ENCODE data around the gene PGAP6. TPM values are rescaled to one million over a fixed set of nuclear protein-coding genes. Genes with fewer than 3 reads are reported as not detected.

The PGAP6 gene
- polyA plus RNA-seq, 2 of the 4 experiments (the other 2 are of a cell fraction) = 25.9 to 38.1 TPM

DNA sequence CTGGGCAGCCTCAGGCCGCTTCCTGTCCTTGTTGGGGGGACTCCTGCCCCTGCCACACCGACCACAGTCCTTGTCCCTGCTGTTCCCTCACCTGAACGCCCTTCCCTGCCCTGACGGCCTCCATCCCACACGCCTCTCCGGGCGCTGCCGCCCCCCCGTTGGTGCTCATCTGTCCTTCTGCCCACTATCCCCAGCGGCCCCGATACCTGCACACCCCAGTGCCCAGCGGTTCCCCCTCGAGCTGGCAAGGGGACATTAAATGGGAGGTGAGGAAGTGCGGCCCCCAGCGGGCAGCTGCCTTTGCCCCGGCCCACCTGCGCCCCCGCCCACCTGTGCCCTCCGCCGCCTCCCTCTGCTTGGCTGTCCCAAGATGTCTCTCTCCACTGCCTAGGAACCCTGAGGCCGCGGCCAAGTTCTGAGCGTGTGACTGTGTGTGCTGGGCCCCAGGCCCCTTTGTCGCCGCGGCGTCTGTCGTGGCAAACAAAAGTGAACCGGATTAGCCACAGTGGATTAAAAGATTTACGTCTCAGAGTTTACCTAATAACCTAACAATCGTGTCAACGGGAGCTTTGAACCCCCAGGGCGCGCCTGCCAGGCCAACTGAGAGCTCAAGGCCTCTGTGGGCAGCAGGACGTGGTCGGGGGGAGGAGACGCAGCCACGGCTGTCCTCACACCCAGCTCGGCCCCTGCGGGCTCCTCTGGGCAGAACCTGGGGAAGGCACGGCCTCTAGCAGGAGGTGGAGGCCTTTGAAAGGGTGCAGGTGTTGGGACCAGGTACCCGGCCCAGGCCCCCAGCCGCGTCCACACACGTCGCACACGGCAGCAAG is 21.7 kb downstream of the PGAP6 start:
- H3K4me2 ChIP-seq = no peak overlapping the region
- ATAC-seq = no peak
- H3K4me1 ChIP-seq = peaks cover 7% of the 10 kb centered on the region; the same call in 2 of the 3 replicates
- POLR2A ChIA-PET = no interaction called here
- DNase-seq (ENCODE audit: low read depth in 1 of 2, low spot score in 1 of 2) = no peak
- TF ChIP-seq ATOH8 (CRISPR knock-in tag; IDR thresholded peaks at IDR 0.05; ENCODE audit: low read depth) (no peak), FOXS1 (CRISPR knock-in tag; IDR thresholded peaks at IDR 0.05) (no peak), HOXA7 (CRISPR knock-in tag; IDR thresholded peaks at IDR 0.05) (no peak), CHD4 (IDR thresholded peaks at IDR 0.05; ENCODE audit: borderline replicate concordance) (no peak), TFCP2L1 (CRISPR knock-in tag; IDR thresholded peaks at IDR 0.05) (no peak), CHD2 (IDR thresholded peaks at IDR 0.05; ENCODE audit: low read length, partially characterized antibody) (no peak), MAFK (IDR thresholded peaks at IDR 0.05; ENCODE audit: partially characterized antibody) (no peak), SREBF2 (IDR thresholded peaks at IDR 0.05) (no peak), ZC3H11A (IDR thresholded peaks at IDR 0.05) (no peak), ZSCAN20 (CRISPR knock-in tag; IDR thresholded peaks at IDR 0.05) (no peak), MYC (IDR thresholded peaks at IDR 0.05; ENCODE audit: borderline replicate concordance, low read length) (no peak), TP53 (CRISPR knock-in tag; IDR thresholded peaks at IDR 0.05) (no peak), CBX8 (IDR thresholded peaks at IDR 0.05) (no peak), JUN (IDR thresholded peaks at IDR 0.05) (no peak), EP300 (IDR thresholded peaks at IDR 0.05) (no peak), RARB (CRISPR knock-in tag; IDR thresholded peaks at IDR 0.05) (no peak)
- TF ChIP-seq, protein P1, sequence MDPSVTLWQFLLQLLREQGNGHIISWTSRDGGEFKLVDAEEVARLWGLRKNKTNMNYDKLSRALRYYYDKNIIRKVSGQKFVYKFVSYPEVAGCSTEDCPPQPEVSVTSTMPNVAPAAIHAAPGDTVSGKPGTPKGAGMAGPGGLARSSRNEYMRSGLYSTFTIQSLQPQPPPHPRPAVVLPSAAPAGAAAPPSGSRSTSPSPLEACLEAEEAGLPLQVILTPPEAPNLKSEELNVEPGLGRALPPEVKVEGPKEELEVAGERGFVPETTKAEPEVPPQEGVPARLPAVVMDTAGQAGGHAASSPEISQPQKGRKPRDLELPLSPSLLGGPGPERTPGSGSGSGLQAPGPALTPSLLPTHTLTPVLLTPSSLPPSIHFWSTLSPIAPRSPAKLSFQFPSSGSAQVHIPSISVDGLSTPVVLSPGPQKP (IDR thresholded peaks at IDR 0.05; ENCODE audit: low read depth, low read length) = no peak
- TF ChIP-seq, protein P2, sequence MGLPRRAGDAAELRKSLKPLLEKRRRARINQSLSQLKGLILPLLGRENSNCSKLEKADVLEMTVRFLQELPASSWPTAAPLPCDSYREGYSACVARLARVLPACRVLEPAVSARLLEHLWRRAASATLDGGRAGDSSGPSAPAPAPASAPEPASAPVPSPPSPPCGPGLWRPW (IDR thresholded peaks at IDR 0.05) = no peak
- WGBS (ENCODE audit: missing lambda C conversion rate) = 85% methylated on average over 41 of the region's 47 CpGs
- H3K27ac ChIP-seq = no peak overlapping the region
- no peaks in the 10 kb centered on the region for H3K9me3 ChIP-seq
- no peak overlapping the region for H3K4me3 ChIP-seq
- FAIRE-seq = no peak
- CTCF ChIA-PET = interaction anchor here (0.7 to 4.9 kb wide), 8 partner anchors 145 to 297 kb away, joined by 4 to 80 read pairs (median 28); partner anchors contain the start of genes HBQ1 and RHBDF1

DNA sequence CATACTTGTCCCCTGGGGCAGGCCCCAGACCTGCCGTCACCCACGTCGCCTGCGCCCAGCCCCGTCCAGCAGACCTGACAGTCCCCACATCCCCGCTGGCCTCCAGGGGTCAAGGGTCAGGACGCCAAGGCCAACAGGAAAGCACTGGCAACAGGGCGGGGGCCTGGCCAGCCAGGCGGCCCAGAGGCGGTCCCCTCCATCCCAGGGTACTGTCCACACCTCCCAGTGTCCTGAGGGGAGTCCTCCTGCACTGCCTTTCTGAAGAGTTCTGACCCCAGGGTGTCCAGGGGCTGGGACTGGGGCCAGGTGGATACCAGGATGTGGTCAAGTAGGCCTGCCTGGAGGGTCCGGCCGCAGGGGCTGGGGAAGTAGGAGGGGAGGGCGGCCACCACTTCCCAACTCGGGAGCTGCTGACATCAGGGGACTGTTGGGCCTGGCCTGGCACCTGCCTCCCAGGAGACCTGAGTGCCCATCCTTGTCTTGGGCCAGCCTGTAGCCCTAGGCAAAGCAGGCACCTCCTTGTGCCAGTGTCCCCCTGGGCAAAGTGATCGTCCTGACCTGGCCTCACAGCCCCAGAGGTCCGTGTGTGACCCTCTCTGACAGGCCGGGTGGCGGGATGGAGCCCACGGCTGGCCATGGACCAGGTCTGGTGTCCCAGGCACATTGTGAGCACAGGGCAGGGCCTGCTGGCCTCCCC is 22.6 kb downstream of the PGAP6 start:
- Histone ChIP-seq H3K4me2 (no peak overlapping the region), H3K27ac (no peak overlapping the region), H3K4me3 (no peak overlapping the region), H3K9me3 (no peaks in the 10 kb centered on the region), H3K4me1 (peaks cover 7% of the 10 kb centered on the region; the same call in 2 of the 3 replicates)
- CTCF ChIA-PET = interaction anchor here (1.3 to 4.9 kb wide), 3 partner anchors 252 to 293 kb away, joined by 4 to 62 read pairs (median 11); partner anchors contain the start of gene RHBDF1
- no peak for DNase-seq (ENCODE audit: low read depth in 1 of 2, low spot score in 1 of 2)
- no peak for ATAC-seq
- 80% methylated on average over 16 of the region's 19 CpGs for WGBS (ENCODE audit: missing lambda C conversion rate)
- POLR2A ChIA-PET = no interaction called here
- TF ChIP-seq ZNF302 (CRISPR knock-in tag; IDR thresholded peaks at IDR 0.05) = no peak
- no peak for TF ChIP-seq MAFK (IDR thresholded peaks at IDR 0.05; ENCODE audit: partially characterized antibody)
- no peak for TF ChIP-seq ZC3H11A (IDR thresholded peaks at IDR 0.05)
- no peak for TF ChIP-seq BHLHE40 (IDR thresholded peaks at IDR 0.05; ENCODE audit: low read depth, low read length)
- no peak for TF ChIP-seq FOXS1 (CRISPR knock-in tag; IDR thresholded peaks at IDR 0.05)
- no peak for TF ChIP-seq NFE2L2 (conservative IDR thresholded peaks at IDR 0.05; ENCODE audit: low read length)
- no peak for TF ChIP-seq EHF (CRISPR knock-in tag; IDR thresholded peaks at IDR 0.05)
- TF ChIP-seq, protein P3, sequence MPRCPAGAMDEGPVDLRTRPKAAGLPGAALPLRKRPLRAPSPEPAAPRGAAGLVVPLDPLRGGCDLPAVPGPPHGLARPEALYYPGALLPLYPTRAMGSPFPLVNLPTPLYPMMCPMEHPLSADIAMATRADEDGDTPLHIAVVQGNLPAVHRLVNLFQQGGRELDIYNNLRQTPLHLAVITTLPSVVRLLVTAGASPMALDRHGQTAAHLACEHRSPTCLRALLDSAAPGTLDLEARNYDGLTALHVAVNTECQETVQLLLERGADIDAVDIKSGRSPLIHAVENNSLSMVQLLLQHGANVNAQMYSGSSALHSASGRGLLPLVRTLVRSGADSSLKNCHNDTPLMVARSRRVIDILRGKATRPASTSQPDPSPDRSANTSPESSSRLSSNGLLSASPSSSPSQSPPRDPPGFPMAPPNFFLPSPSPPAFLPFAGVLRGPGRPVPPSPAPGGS (IDR thresholded peaks at IDR 0.05) = no peak
- no peak for TF ChIP-seq NR3C1 (IDR thresholded peaks at IDR 0.05)
- TF ChIP-seq, protein P2 (IDR thresholded peaks at IDR 0.05) = no peak
- TF ChIP-seq NPAS2 (CRISPR knock-in tag; IDR thresholded peaks at IDR 0.05; ENCODE audit: borderline replicate concordance) = no peak
- no peak for FAIRE-seq
